DND-41 (cell line): ENCODE data around the gene VIPAS39.

ENCODE experiments used
- ATAC-seq: fragments of 200-7000 bp; cut with Tn5 transposase; 3 replicates; pipeline ENCODE4 v1.9.1; 2021; ENCODE audit warnings: low read depth; ENCODE audit not compliant: insufficient read depth
- DNase-seq: peaks from one replicate; pipeline ENCODE4 v3.0.0-alpha.2; 2020
- H2AFZ ChIP-seq: 2 replicates; pipeline ENCODE4 v1.6.0; 2012; ENCODE audit warnings: low read depth, low read length
- H3K27ac ChIP-seq: 2 replicates; pipeline ENCODE4 v1.5.1; 2012; ENCODE audit warnings: low read length, inconsistent platforms
- H3K27me3 ChIP-seq: fragments of 200-600 bp; sonication (generic); 2 replicates; pipeline ENCODE4 v1.6.0; 2012; ENCODE audit warnings: low read length, mild to moderate bottlenecking, inconsistent platforms; ENCODE audit not compliant: insufficient read depth, poor library complexity
- H3K36me3 ChIP-seq: 2 replicates; pipeline ENCODE4 v1.5.1; 2012; ENCODE audit warnings: low read length, inconsistent platforms; ENCODE audit not compliant: insufficient read depth
- H3K4me1 ChIP-seq: 2 replicates; pipeline ENCODE4 v1.5.1; 2012; ENCODE audit warnings: mild to moderate bottlenecking, low read length; ENCODE audit not compliant: insufficient read depth
- H3K4me2 ChIP-seq: 2 replicates; pipeline ENCODE4 v1.6.0; 2012; ENCODE audit warnings: mild to moderate bottlenecking, moderate library complexity, low read length, inconsistent platforms; ENCODE audit not compliant: insufficient read depth
- H3K4me3 ChIP-seq, 2 experiments: fragments of 200-600 bp in 1 of 2; shearing (Covaris generic) in 1 of 2; 2 replicates each; pipeline ENCODE4 v1.5.1; 2012 to 2016; ENCODE audit warnings: inconsistent platforms in 2 of 2, low read length in 2 of 2, mild to moderate bottlenecking in 2 of 2, low read depth in 1 of 2, moderate library complexity in 1 of 2
- H3K79me2 ChIP-seq: 2 replicates; pipeline ENCODE4 v1.6.0; 2012; ENCODE audit warnings: low read length, inconsistent platforms; ENCODE audit not compliant: insufficient read depth
- H3K9ac ChIP-seq: 2 replicates; pipeline ENCODE4 v1.6.0; 2012; ENCODE audit warnings: low read depth, mild to moderate bottlenecking, inconsistent platforms, low read length, moderate library complexity
- H3K9me3 ChIP-seq: 2 replicates; pipeline ENCODE4 v1.5.1; 2012; ENCODE audit warnings: low read length, moderate library complexity, mild to moderate bottlenecking, inconsistent platforms; ENCODE audit not compliant: insufficient read depth, severe bottlenecking
- H4K20me1 ChIP-seq: 2 replicates; pipeline ENCODE4 v1.6.0; 2012; ENCODE audit warnings: low read length; ENCODE audit not compliant: insufficient read depth
- EZH2 ChIP-seq: IDR thresholded peaks from 3 replicates; pipeline ENCODE4 v1.6.1; 2012; ENCODE audit warnings: borderline replicate concordance, low read depth, mild to moderate bottlenecking, moderate library complexity, low read length, inconsistent platforms; ENCODE audit not compliant: severe bottlenecking
- TF ChIP-seq, protein P1 (sequence below): IDR thresholded peaks from 2 replicates; pipeline ENCODE4 v1.5.1; 2012; ENCODE audit warnings: borderline replicate concordance, low read length, moderate library complexity, mild to moderate bottlenecking; ENCODE audit not compliant: poor library complexity, severe bottlenecking; ENCODE audit errors: extremely low read depth

Gene VIPAS39

DNA sequence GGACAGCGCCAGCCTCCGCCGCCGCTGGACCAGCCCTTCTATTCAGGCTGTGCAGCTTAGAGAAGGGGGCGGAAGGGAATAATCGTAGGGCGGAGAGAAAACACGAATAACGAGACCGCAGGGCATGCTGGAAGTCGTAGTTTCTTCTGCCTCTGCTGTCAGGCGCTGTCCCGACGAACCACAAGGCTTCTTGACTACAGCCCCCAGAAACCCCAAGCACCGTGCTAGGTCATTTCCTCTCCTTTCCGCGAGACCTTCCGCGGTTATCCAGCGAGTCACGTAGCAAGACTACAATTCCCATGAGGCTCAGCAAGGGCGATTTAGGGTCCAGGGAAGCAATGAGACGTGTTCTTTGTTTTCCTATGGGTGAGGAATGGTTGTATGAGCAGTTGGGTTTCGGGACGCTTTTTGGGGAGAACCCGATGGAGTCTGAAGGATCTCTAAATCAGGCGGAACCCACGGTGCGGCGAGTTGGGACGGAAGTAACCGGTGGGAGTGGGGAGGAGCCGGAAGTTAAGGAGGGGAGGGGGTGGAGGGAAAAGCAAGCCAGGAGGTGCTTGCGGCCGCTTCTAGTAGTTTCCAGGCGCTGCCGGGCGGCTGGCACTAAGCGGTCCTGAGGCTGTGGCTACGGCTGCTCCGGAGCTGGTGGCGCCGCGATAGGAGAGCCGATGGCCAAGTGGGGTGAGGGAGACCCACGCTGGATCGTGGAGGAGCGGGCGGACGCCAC, at the start of gene VIPAS39, which contains the start of gene AHSA1:
Gene VIPAS39 (minus strand): TSS at position 80 of the 727 bp plus-strand sequence. CDS start 3,499 bp downstream, outside the sequence.
Gene AHSA1 (plus strand): TSS at position 572 of the 727 bp plus-strand sequence. CDS start 97 bp downstream, at position 669.
- Histone ChIP-seq H3K4me1 (peaks cover 38% of the 10 kb centered on the region), H3K36me3 (peaks cover 47% of the 10 kb centered on the region), H3K4me3 (peak within 1 kb of the TSS; percentile 78 to 82), H3K9ac (peak within 1 kb of the TSS; percentile 94), H3K79me2 (peaks cover 64% of the 10 kb centered on the region), H3K27ac (peak within 1 kb of the TSS; percentile 99), H2AFZ (peak within 1 kb of the TSS; percentile 97), H3K27me3 (no peaks in the 10 kb centered on the region), H3K9me3 (no peaks in the 10 kb centered on the region), H3K4me2 (peak within 1 kb of the TSS; percentile 87), H4K20me1 (peaks cover 36% of the 10 kb centered on the region)
- peak; percentile 95 for ATAC-seq
- DNase-seq, result peak; percentile 96
- TF ChIP-seq, protein P1, sequence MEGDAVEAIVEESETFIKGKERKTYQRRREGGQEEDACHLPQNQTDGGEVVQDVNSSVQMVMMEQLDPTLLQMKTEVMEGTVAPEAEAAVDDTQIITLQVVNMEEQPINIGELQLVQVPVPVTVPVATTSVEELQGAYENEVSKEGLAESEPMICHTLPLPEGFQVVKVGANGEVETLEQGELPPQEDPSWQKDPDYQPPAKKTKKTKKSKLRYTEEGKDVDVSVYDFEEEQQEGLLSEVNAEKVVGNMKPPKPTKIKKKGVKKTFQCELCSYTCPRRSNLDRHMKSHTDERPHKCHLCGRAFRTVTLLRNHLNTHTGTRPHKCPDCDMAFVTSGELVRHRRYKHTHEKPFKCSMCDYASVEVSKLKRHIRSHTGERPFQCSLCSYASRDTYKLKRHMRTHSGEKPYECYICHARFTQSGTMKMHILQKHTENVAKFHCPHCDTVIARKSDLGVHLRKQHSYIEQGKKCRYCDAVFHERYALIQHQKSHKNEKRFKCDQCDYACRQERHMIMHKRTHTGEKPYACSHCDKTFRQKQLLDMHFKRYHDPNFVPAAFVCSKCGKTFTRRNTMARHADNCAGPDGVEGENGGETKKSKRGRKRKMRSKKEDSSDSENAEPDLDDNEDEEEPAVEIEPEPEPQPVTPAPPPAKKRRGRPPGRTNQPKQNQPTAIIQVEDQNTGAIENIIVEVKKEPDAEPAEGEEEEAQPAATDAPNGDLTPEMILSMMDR, result no peak
- no peak for TF ChIP-seq EZH2

DNA sequence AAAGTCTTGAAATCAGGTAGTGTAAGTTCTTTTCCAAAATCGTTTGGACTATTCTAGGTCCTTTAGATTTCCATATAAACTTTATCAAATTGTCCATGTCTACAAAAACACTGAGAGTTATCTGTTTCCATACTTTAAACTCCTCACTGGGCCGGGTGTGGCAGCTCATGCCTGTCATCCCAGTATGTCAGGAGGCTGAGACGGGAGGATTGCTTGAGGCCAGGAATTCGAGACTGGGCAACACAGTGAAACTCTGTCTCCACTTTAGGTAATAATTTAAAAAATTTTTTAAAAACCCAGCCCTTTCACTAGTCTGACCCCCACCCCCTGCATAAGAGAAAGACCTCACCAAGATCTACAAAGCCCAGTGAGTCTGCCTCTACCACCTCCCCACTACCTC, 47.6 kb upstream of the VIPAS39 start:
- Histone ChIP-seq H3K36me3 (peaks cover 7% of the 10 kb centered on the region; the same call in 1 of the 2 replicates), H3K27me3 (no peaks in the 10 kb centered on the region), H3K4me1 (no peaks in the 10 kb centered on the region), H3K4me3 (no peak overlapping the region), H3K9me3 (no peaks in the 10 kb centered on the region), H3K79me2 (no peaks in the 10 kb centered on the region), H2AFZ (no peak overlapping the region), H3K4me2 (no peak overlapping the region), H3K27ac (no peak overlapping the region), H3K9ac (no peak overlapping the region), H4K20me1 (no peaks in the 10 kb centered on the region)
- ATAC-seq (no peak), DNase-seq (no peak)
- no peak for TF ChIP-seq EZH2
- TF ChIP-seq, protein P1, result no peak

GRCh38 chr14:77503138-77503537, 45.7 kb upstream of the VIPAS39 start:
- H3K4me2 ChIP-seq, result no peak overlapping the region
- ATAC-seq, result no peak
- H3K9me3 ChIP-seq, result no peaks in the 10 kb centered on the region
- no peak for TF ChIP-seq EZH2
- TF ChIP-seq, protein P1, result no peak
- no peak overlapping the region for H3K9ac ChIP-seq
- H3K79me2 ChIP-seq, result no peaks in the 10 kb centered on the region
- no peak overlapping the region for H3K27ac ChIP-seq
- H3K4me3 ChIP-seq, result no peak overlapping the region
- no peaks in the 10 kb centered on the region for H4K20me1 ChIP-seq
- peaks cover under 1% of the 10 kb centered on the region; the same call in 1 of the 2 replicates for H3K36me3 ChIP-seq
- H3K4me1 ChIP-seq, result no peaks in the 10 kb centered on the region
- H3K27me3 ChIP-seq, result no peaks in the 10 kb centered on the region
- no peak for DNase-seq
- H2AFZ ChIP-seq, result no peak overlapping the region
